Measurements from ENCODE around the gene C12orf57.

GRCh38 chr12:6980075-6980474 is 36.3 kb downstream of the C12orf57 start:
- no peak for TF ChIP-seq CTCF (IDR thresholded peaks at IDR 0.05; ENCODE audit: insufficient read depth, low read length)
- no peak for TF ChIP-seq REST (IDR thresholded peaks at IDR 0.05; ENCODE audit: insufficient replicate concordance, low read depth)
- no peak for TF ChIP-seq GABPA (IDR thresholded peaks at IDR 0.05; ENCODE audit: low read depth)
- 0 out of 2 replicates have a peak, but pooled peaks have one; percentile 10 for TF ChIP-seq POLR2AphosphoS5 (IDR thresholded peaks at IDR 0.05; ENCODE audit: low read depth)
